Measurements from ENCODE around the gene TSHZ2.

- no peak for TF ChIP-seq EP300 (IDR thresholded peaks at IDR 0.05; ENCODE audit: borderline replicate concordance)
- no peak for TF ChIP-seq TAF1 (IDR thresholded peaks at IDR 0.05; ENCODE audit: low read depth)
- TF ChIP-seq REST (IDR thresholded peaks at IDR 0.05; ENCODE audit: low read depth): no peak
- TF ChIP-seq YY1 (IDR thresholded peaks at IDR 0.05; ENCODE audit: low read depth): no peak
- TF ChIP-seq ZBTB7A (IDR thresholded peaks at IDR 0.05; ENCODE audit: low read depth): no peak
- TF ChIP-seq, protein P1, sequence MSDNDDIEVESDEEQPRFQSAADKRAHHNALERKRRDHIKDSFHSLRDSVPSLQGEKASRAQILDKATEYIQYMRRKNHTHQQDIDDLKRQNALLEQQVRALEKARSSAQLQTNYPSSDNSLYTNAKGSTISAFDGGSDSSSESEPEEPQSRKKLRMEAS (IDR thresholded peaks at IDR 0.05): no peak
Observed at GRCh38 chr20:53411891-53412290, 439.7 kb downstream of the TSHZ2 start.

Measured in Ishikawa (cell line).